ENCODE data around the gene NEK9.

DNA sequence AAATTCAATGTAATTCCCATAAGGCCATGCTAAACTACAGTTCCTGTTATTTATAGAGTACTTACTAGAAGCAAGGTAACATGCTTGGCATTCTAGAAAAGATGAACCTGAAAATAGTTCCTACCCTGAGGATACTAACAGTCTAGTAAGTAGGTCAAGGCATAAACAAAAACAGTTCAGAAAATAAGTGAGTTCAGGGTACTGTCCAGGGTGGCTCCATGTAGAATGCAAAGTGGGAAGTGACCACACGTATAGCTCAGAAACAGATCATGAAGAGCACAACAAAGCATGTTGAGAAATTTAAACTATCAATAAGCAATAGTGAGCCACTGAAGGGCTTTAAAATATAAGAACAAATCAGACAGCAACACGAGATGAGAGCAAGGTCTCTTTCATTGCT, 47.2 kb upstream of the NEK9 start:
- TF ChIP-seq POLR2AphosphoS5 (IDR thresholded peaks at IDR 0.05) (no peak), CTCF (IDR thresholded peaks at IDR 0.05) (no peak), POLR2A (IDR thresholded peaks at IDR 0.05) (no peak)

Data from upper lobe of left lung (tissue), 4 donors.